Measurements from ENCODE around the gene PERM1.

The PERM1 gene

GRCh38 chr1:938088-938683 is 43.7 kb downstream of the PERM1 start:
- peak in 1 of 2 donors; percentile 31 for DNase-seq (ENCODE audit: low read depth in 2 of 2)
- TF ChIP-seq, protein P1, sequence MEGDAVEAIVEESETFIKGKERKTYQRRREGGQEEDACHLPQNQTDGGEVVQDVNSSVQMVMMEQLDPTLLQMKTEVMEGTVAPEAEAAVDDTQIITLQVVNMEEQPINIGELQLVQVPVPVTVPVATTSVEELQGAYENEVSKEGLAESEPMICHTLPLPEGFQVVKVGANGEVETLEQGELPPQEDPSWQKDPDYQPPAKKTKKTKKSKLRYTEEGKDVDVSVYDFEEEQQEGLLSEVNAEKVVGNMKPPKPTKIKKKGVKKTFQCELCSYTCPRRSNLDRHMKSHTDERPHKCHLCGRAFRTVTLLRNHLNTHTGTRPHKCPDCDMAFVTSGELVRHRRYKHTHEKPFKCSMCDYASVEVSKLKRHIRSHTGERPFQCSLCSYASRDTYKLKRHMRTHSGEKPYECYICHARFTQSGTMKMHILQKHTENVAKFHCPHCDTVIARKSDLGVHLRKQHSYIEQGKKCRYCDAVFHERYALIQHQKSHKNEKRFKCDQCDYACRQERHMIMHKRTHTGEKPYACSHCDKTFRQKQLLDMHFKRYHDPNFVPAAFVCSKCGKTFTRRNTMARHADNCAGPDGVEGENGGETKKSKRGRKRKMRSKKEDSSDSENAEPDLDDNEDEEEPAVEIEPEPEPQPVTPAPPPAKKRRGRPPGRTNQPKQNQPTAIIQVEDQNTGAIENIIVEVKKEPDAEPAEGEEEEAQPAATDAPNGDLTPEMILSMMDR (IDR thresholded peaks at IDR 0.05; ENCODE audit: low read depth, low read length) = peak; percentile 58
- H3K4me3 ChIP-seq (replicated peaks in 1 of 2; ENCODE audit: low read depth in 2 of 2, low read length in 2 of 2) = no peak overlapping the region

- DNase-seq (ENCODE audit: low read depth in 2 of 2) = no peak
- TF ChIP-seq, protein P1 (IDR thresholded peaks at IDR 0.05; ENCODE audit: low read depth, low read length) = no peak
- H3K4me3 ChIP-seq (replicated peaks in 1 of 2; ENCODE audit: low read depth in 2 of 2, low read length in 2 of 2) = no peak overlapping the region
These were observed 44.4 kb downstream of the PERM1 start for GRCh38 chr1:937521-937920.

DNA sequence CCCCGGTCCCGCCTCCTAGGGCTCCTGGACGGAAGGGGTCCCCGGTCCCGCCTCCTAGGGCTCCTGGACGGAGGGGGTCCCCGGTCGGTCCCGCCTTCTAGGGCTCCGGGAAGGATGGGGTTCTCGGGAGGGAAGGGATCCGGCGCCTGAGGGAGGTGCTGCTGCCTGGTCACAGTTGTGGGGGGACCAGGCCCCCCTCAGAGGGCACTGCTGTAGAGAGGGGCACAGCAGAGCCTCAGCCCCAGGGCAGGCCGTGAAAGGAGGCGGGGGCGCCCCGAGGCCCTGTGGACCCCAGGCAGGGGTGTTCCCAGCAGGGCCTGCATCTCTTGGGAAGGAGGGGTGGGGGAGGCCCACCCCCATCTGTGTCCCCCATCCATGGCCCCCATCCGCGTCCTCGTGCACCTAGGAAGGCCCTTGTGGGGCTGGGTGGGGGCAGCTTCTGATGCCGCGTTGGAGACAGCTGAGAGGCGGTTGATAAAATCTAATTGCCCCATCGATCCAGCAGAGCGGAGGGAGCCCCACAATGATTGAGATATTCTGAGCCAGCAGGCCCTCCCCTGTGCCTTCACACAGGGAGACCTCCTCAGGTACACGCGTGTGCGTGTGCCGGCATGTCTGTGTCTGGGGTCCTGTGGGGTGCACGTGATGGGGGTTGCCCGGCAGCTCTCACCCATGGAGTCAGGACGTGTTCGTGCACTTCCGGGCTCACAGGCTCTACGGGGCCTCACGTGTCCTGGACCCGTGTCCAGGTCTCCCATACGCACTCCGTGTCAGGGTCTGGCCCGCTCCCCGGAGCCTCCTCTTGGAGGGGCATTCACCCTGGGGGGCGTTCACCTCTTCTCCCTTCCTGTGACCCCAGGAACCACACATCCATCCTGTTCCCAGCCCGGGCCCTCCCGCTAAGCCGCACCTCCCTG is 45.3 kb downstream of the PERM1 start:
- DNase-seq (ENCODE audit: low read depth in 2 of 2) = no peak
- H3K4me3 ChIP-seq (replicated peaks in 1 of 2; ENCODE audit: low read depth in 2 of 2, low read length in 2 of 2) = no peak overlapping the region
- TF ChIP-seq, protein P1 (IDR thresholded peaks at IDR 0.05; ENCODE audit: low read depth, low read length) = no peak

- TF ChIP-seq, protein P1 (IDR thresholded peaks at IDR 0.05; ENCODE audit: low read depth, low read length) = no peak
These were observed 46.1 kb downstream of the PERM1 start for GRCh38 chr1:935751-936231.

GRCh38 chr1:934991-935750 is 46.7 kb downstream of the PERM1 start:
- no peak for DNase-seq (ENCODE audit: low read depth in 2 of 2)
- no peak overlapping the region for H3K4me3 ChIP-seq (replicated peaks in 1 of 2; ENCODE audit: low read depth in 2 of 2, low read length in 2 of 2)
- TF ChIP-seq, protein P1 (IDR thresholded peaks at IDR 0.05; ENCODE audit: low read depth, low read length) = no peak

More at GRCh38 chr1:935751-936231, 46.1 kb downstream of the PERM1 start:
- no peak overlapping the region for H3K4me3 ChIP-seq (replicated peaks in 1 of 2; ENCODE audit: low read depth in 2 of 2, low read length in 2 of 2)
- no peak for DNase-seq (ENCODE audit: low read depth in 2 of 2)

DNA sequence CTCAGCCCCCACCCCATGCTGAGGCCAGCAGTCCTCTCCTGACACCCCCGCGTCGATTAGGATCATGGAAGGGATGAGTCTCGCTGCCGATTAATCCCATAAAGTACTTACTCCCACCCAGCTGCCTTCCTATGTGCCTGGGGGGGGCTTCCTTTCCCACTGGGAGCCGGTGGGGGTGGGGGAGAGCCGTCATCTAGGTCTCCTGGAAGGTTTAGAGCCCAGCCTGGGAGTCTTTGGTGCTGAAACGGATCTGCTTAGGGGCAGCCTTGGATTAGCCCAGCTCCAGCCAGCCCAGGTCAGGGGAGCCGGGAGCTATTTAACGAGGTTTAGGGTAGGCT is 48.3 kb downstream of the PERM1 start:
- TF ChIP-seq, protein P1 (IDR thresholded peaks at IDR 0.05; ENCODE audit: low read depth, low read length) = no peak
- no peak overlapping the region for H3K4me3 ChIP-seq (replicated peaks in 1 of 2; ENCODE audit: low read depth in 2 of 2, low read length in 2 of 2)
- no peak for DNase-seq (ENCODE audit: low read depth in 2 of 2)

All from cardiac fibroblast (primary cell).